ENCODE results near the gene PCDHGC5.

DNA sequence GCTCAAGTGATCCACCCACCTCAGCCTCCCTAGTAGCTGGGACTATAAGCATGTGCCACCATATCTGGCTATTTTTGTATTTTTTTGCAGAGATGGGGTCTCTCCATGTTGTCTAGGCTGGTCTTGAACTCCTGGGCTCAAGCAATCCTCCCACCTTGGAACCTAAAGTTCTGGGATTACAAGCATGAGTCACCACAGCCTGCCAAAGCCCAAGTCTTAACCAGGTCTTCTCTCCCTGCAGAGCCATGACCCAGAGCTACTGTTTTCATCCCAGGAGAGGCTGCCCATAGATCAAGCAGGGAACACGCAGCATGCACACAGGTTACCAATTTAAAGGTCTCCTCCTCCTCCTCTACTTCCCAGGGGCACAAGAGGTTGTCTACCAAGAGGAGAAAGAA, 29.7 kb downstream of the PCDHGC5 start:
- TF ChIP-seq POLR2A (IDR thresholded peaks at IDR 0.05; ENCODE audit: low read depth, low read length) (no peak), FOS (IDR thresholded peaks at IDR 0.05; ENCODE audit: borderline replicate concordance, insufficient read depth, low read length) (no peak), EZH2 (IDR thresholded peaks at IDR 0.05; ENCODE audit: borderline replicate concordance, low read depth, low read length, severe bottlenecking) (no peak), POLR2AphosphoS5 (IDR thresholded peaks at IDR 0.05; ENCODE audit: insufficient read depth, low read depth, low read length) (no peak), MYC (IDR thresholded peaks at IDR 0.05; ENCODE audit: low read depth, low read length) (no peak), MAX (IDR thresholded peaks at IDR 0.05; ENCODE audit: insufficient read depth, insufficient read length) (no peak), JUN (IDR thresholded peaks at IDR 0.05; ENCODE audit: borderline replicate concordance, insufficient read depth, insufficient read length, low read depth) (no peak)
- TF ChIP-seq, protein P1, sequence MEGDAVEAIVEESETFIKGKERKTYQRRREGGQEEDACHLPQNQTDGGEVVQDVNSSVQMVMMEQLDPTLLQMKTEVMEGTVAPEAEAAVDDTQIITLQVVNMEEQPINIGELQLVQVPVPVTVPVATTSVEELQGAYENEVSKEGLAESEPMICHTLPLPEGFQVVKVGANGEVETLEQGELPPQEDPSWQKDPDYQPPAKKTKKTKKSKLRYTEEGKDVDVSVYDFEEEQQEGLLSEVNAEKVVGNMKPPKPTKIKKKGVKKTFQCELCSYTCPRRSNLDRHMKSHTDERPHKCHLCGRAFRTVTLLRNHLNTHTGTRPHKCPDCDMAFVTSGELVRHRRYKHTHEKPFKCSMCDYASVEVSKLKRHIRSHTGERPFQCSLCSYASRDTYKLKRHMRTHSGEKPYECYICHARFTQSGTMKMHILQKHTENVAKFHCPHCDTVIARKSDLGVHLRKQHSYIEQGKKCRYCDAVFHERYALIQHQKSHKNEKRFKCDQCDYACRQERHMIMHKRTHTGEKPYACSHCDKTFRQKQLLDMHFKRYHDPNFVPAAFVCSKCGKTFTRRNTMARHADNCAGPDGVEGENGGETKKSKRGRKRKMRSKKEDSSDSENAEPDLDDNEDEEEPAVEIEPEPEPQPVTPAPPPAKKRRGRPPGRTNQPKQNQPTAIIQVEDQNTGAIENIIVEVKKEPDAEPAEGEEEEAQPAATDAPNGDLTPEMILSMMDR (IDR thresholded peaks at IDR 0.05; ENCODE audit: extremely low read depth in 1 of 2, insufficient read depth in 1 of 2, low read depth in 1 of 2, low read length in 2 of 2) = no peak
